Esophagus muscularis mucosa (tissue), 4 donors: ENCODE results near the gene GNAS-AS1.

ENCODE experiments used
- CTCF ChIP-seq, 3 experiments: fragments of 200-600 bp in 2 of 3; fragments of 450-650 bp in 1 of 3; sonication (generic) in 2 of 3; IDR thresholded peaks; one replicate each; pipeline ENCODE4 v1.5.1; 2017 to 2019; ENCODE audit warnings: antibody characterized with exemption in 3 of 3, mild to moderate bottlenecking in 2 of 3, moderate library complexity in 1 of 3
- EP300 ChIP-seq: sonication (generic); formaldehyde crosslinking; IDR thresholded peaks from one replicate; pipeline ENCODE4 v1.6.1; 2017; ENCODE audit warnings: antibody characterized with exemption
- POLR2AphosphoS5 ChIP-seq, 2 donors: sonication (generic); formaldehyde crosslinking; IDR thresholded peaks; one replicate each; pipeline ENCODE4 v1.6.1; 2017; ENCODE audit warnings: antibody characterized with exemption in 2 of 2

DNA sequence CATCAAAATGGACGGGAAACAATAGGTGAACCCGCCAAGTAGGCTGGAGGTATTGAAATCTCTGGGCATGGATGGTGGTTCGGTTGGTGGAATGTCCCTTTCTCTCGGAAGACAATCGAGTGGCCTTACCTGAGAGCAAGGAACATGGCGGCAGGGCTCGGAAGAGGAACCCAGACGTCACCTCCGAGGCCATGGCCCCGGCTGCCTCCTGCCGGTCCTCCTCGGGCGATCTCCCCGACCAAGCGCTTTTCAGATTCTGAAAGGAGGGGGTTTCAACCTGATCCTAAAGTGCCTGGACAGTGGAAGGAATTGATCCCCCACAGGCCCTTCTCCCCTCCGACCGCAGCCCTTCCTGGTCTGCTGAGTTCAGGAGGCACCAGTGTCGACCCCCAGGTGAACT is 47.2 kb downstream of the GNAS-AS1 start:
- no peak for TF ChIP-seq CTCF (IDR thresholded peaks at IDR 0.05)
- no peak for TF ChIP-seq POLR2AphosphoS5 (IDR thresholded peaks at IDR 0.05)
- no peak for TF ChIP-seq EP300
